ENCODE results near the gene CLDND2. TPM values are rescaled to one million over a fixed set of nuclear protein-coding genes. Genes with fewer than 3 reads are reported as not detected.

CLDND2 gene
- total RNA-seq, 1 donor from 2014 or later, result 1.9 TPM

- Histone ChIP-seq H3K27ac (peak overlapping the region; percentile 64), H3K27me3 (ENCODE audit: low read depth) (no peaks in the 10 kb centered on the region), H3K9me3 (no peaks in the 10 kb centered on the region), H3K4me3 (peak overlapping the region; percentile 77), H3K4me1 (peaks cover 19% of the 10 kb centered on the region), H3K36me3 (peaks cover 4% of the 10 kb centered on the region)
- no peak for TF ChIP-seq CTCF (IDR thresholded peaks at IDR 0.05)
- ATAC-seq, result peak; percentile 98
- intact Hi-C loops (cut with DNase I), result no loop called here
- peak; percentile 99 for DNase-seq
Observed at GRCh38 chr19:51339687-51340656, 28.8 kb downstream of the CLDND2 start.

GRCh38 chr19:51339313-51339686, 29.5 kb downstream of the CLDND2 start:
- Histone ChIP-seq H3K27ac (peak overlapping the region; percentile 64), H3K4me3 (peak overlapping the region; percentile 77), H3K9me3 (no peaks in the 10 kb centered on the region), H3K36me3 (no peaks in the 10 kb centered on the region), H3K27me3 (ENCODE audit: low read depth) (no peaks in the 10 kb centered on the region), H3K4me1 (peaks cover 19% of the 10 kb centered on the region)
- intact Hi-C loops (cut with DNase I), result no loop called here
- TF ChIP-seq CTCF (IDR thresholded peaks at IDR 0.05), result no peak
- ATAC-seq (peak in 1 of 2 donors; percentile 3), DNase-seq (no peak)

DNA sequence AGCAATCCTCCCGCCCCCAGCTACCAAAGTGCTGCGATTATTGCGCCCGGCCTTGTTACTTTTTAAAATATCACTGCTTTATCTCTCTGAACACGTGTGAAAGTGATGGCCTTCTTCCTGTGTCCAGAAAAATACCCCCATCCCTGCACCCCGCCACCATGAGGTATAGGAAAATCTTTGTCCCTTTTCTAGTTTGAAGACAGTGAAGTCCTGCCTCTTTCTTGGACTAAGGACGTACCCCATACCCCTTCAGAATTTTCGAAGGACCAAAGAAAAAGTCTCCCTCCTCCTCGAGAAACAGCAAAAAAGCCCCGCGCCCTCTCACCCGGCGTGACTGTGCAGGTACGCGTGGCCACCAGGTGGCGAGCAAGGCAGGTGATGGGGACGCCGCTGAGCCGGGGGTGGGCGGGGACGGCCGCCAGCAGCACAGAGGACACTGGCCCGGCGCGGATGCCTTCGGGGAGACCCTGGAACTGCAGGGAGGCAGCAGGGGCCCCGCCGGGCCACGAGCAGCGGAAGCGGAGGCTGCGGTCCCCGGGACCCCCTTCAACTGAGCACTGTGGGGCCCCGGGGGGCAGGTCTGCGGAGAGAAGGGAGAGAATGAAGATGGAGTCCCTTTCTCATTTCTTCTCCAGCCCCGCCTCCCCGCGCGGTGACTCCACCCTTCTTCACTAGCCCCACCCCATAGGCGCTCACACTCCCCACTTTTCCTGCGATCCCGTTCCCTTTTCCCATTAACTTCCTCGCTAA, 30.1 kb downstream of the CLDND2 start:
- DNase-seq (peak; percentile 91), ATAC-seq (peak; percentile 85 to 88)
- TF ChIP-seq CTCF (IDR thresholded peaks at IDR 0.05), result peak; percentile 86
- Histone ChIP-seq H3K4me1 (peaks cover 19% of the 10 kb centered on the region), H3K9me3 (no peaks in the 10 kb centered on the region), H3K27me3 (ENCODE audit: low read depth) (no peaks in the 10 kb centered on the region), H3K36me3 (no peaks in the 10 kb centered on the region), H3K4me3 (peak overlapping the region; percentile 77), H3K27ac (peak overlapping the region; percentile 64)
- intact Hi-C loops (cut with DNase I), result no loop called here

DNA sequence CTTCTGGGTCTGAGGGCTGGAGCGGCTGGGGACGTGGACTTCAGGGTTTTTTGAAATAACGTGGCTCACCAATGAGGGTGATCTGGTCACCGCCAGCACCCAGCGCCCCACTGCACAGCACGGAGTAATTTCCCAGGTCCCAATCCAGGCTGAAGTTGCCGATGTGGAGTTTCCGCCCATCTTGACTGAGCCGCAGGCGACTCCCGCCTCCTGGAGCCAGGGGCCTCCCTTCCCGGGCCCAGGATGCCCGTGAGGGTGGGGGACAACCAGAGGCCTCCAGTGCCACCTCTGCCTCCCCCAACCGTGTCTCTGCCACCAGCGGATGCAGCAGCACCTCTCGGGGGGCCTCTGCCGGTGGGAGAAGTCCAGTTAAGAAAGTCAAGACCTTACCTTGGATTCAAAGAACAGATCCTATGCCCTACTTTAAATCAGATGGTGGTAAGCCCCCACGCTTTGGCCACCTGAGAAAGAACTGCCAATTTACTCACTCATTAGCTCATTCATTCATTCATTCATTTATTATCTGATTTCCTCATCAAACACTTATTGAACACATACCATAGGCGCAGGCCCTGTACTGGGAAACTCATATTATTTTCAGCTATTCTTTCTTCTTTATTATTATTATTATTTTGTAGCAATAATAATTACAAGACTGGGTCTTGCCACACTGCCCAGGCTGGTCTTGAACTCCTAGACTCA, 30.8 kb downstream of the CLDND2 start:
- Histone ChIP-seq H3K9me3 (no peaks in the 10 kb centered on the region), H3K27ac (no peak overlapping the region), H3K36me3 (no peaks in the 10 kb centered on the region), H3K27me3 (ENCODE audit: low read depth) (no peaks in the 10 kb centered on the region), H3K4me3 (no peak overlapping the region), H3K4me1 (peaks cover 19% of the 10 kb centered on the region)
- ATAC-seq (no peak), DNase-seq (no peak)
- intact Hi-C loops (cut with DNase I), result no loop called here
- TF ChIP-seq CTCF (IDR thresholded peaks at IDR 0.05), result no peak

GRCh38 chr19:51337141-51337860, 31.5 kb downstream of the CLDND2 start:
- Histone ChIP-seq H3K4me1 (peaks cover 19% of the 10 kb centered on the region), H3K36me3 (no peaks in the 10 kb centered on the region), H3K27me3 (ENCODE audit: low read depth) (no peaks in the 10 kb centered on the region), H3K4me3 (no peak overlapping the region), H3K9me3 (no peaks in the 10 kb centered on the region), H3K27ac (no peak overlapping the region)
- DNase-seq (no peak), ATAC-seq (no peak)
- intact Hi-C loops (cut with DNase I), result no loop called here
- no peak for TF ChIP-seq CTCF (IDR thresholded peaks at IDR 0.05)
